ENCODE measurements around the gene LAMC1. TPM values are rescaled to one million over a fixed set of nuclear protein-coding genes. Genes with fewer than 3 reads are reported as not detected.

Gene LAMC1
- total and polyA plus RNA-seq, 2 donors (not counting 1 experiment from before 2014, with no cell fraction given), result 408 to 604 TPM

GRCh38 chr1:183029591-183030000 is 6.4 kb downstream of the LAMC1 start:
- Histone ChIP-seq H3K9me3 (ENCODE audit: control insufficient read depth, insufficient read depth, low read depth, low read length) (no peaks in the 10 kb centered on the region), H3K36me3 (ENCODE audit: control insufficient read depth, insufficient read depth, low read length) (no peaks in the 10 kb centered on the region), H3K9ac (ENCODE audit: insufficient read depth, low read length) (no peak overlapping the region), H4K20me1 (ENCODE audit: control insufficient read depth, extremely low read depth, insufficient read depth, low read length) (peaks cover 3% of the 10 kb centered on the region), H3K27ac (ENCODE audit: insufficient read depth, low read length) (peak overlapping the region; percentile 61), H2AFZ (ENCODE audit: low read length) (no peak overlapping the region), H3K79me2 (ENCODE audit: control insufficient read depth, insufficient read depth, low read length) (peaks cover 98% of the 10 kb centered on the region), H3K4me1 (ENCODE audit: control insufficient read depth, extremely low read depth, insufficient read depth, low read length) (peaks cover 12% of the 10 kb centered on the region), H3K4me3 (replicated peaks in 1 of 4; ENCODE audit: control extremely low read depth in 1 of 4, insufficient read depth in 1 of 4, low read depth in 3 of 4, low read length in 4 of 4) (peak overlapping the region in 1 of 4 experiments; percentile 15), H3K4me2 (ENCODE audit: extremely low read depth, insufficient read depth, low read length) (peak overlapping the region; percentile 55), H3K27me3 (ENCODE audit: control insufficient read depth, insufficient read depth, low read length) (no peaks in the 10 kb centered on the region)
- TF ChIP-seq CTCF (conservative IDR thresholded peaks at IDR 0.05 in 1 of 2, IDR thresholded peaks at IDR 0.05 in 1 of 2; ENCODE audit: low read depth in 1 of 2, low read length in 2 of 2) (no peak), EZH2 (IDR thresholded peaks at IDR 0.05; ENCODE audit: low read length, missing control alignments) (no peak)
- peak; percentile 24 to 89 for DNase-seq (ENCODE audit: low read depth in 2 of 2)

- peak; percentile 60 to 66 for DNase-seq (ENCODE audit: low read depth in 2 of 2)
- H3K9ac ChIP-seq (ENCODE audit: insufficient read depth, low read length), result no peak overlapping the region
Observed at GRCh38 chr1:183030053-183030452, 6.8 kb downstream of the LAMC1 start.

More at GRCh38 chr1:183030053-183030452, 6.8 kb downstream of the LAMC1 start:
- Histone ChIP-seq H3K9me3 (ENCODE audit: control insufficient read depth, insufficient read depth, low read depth, low read length) (no peaks in the 10 kb centered on the region), H3K79me2 (ENCODE audit: control insufficient read depth, insufficient read depth, low read length) (peaks cover 98% of the 10 kb centered on the region), H3K4me1 (ENCODE audit: control insufficient read depth, extremely low read depth, insufficient read depth, low read length) (peaks cover 12% of the 10 kb centered on the region), H3K27me3 (ENCODE audit: control insufficient read depth, insufficient read depth, low read length) (no peaks in the 10 kb centered on the region), H3K4me2 (ENCODE audit: extremely low read depth, insufficient read depth, low read length) (peak overlapping the region; percentile 26), H3K27ac (ENCODE audit: insufficient read depth, low read length) (peak overlapping the region; percentile 46), H2AFZ (ENCODE audit: low read length) (no peak overlapping the region), H3K36me3 (ENCODE audit: control insufficient read depth, insufficient read depth, low read length) (no peaks in the 10 kb centered on the region), H4K20me1 (ENCODE audit: control insufficient read depth, extremely low read depth, insufficient read depth, low read length) (peaks cover 3% of the 10 kb centered on the region), H3K4me3 (replicated peaks in 1 of 4; ENCODE audit: control extremely low read depth in 1 of 4, insufficient read depth in 1 of 4, low read depth in 3 of 4, low read length in 4 of 4) (peak overlapping the region in 1 of 4 experiments; percentile 15)
- TF ChIP-seq CTCF (conservative IDR thresholded peaks at IDR 0.05 in 1 of 2, IDR thresholded peaks at IDR 0.05 in 1 of 2; ENCODE audit: low read depth in 1 of 2, low read length in 2 of 2) (no peak), EZH2 (IDR thresholded peaks at IDR 0.05; ENCODE audit: low read length, missing control alignments) (no peak)

Data from fibroblast of lung (primary cell).